ENCODE measurements around the gene ZNF221. TPM values are rescaled to one million over a fixed set of nuclear protein-coding genes. Genes with fewer than 3 reads are reported as not detected.

The ZNF221 gene
- total and polyA plus RNA-seq, 2 donors from 2014 or later: 0.54 to 6.2 TPM

DNA sequence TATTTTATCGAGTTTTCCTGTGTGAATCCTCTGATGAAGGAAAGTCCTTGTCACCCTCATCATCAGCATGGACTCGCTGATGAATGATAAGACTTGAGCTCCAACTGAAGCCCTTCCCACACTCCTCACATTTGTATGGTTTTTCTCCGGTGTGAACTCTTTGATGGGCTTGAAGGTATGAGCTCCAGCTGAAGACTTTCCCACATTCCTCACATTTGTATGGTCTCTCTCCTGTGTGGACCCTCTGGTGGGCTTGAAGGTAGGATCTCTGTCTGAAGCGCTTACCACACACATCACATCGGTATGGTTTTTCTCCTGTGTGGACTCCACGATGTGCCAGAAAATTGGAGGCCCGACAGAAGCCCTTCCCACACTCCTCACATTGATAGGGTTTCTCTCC is 37.6 kb upstream of the ZNF221 start:
- no peak overlapping the region for H3K27ac ChIP-seq (ENCODE audit: low read depth in 2 of 2, low read length in 2 of 2)
- intact Hi-C loops (cut with DNase I): no loop called here
- H3K36me3 ChIP-seq (ENCODE audit: control insufficient read depth in 2 of 3, insufficient read depth in 3 of 3, low read length in 3 of 3): peaks cover 26 to 52% (median 38%) of the 10 kb centered on the region in 3 donors
- H3K4me1 ChIP-seq (ENCODE audit: control insufficient read depth in 2 of 3, insufficient read depth in 2 of 3, low read depth in 1 of 3, low read length in 3 of 3): no peaks in the 10 kb centered on the region
- DNase-seq (no peak), FAIRE-seq (no peak)
- no peak overlapping the region for H3K9ac ChIP-seq (ENCODE audit: low read length in 3 of 3)
- no peaks in the 10 kb centered on the region for H3K27me3 ChIP-seq (ENCODE audit: control insufficient read depth, insufficient read depth, low read length)
- H3K4me3 ChIP-seq (ENCODE audit: low read length in 3 of 3): peak overlapping the region in 2 of 3 donors; percentile 21 to 30
- no peak for TF ChIP-seq CTCF (IDR thresholded peaks at IDR 0.05; ENCODE audit: borderline replicate concordance, extremely low read depth, insufficient read depth)
- peaks cover 7 to 98% (median 60%) of the 10 kb centered on the region in 3 donors for H3K9me3 ChIP-seq (ENCODE audit: control insufficient read depth in 2 of 3, insufficient read depth in 1 of 3, low read length in 3 of 3)

GRCh38 chr19:43914051-43914450 is 37.0 kb upstream of the ZNF221 start:
- DNase-seq (no peak), FAIRE-seq (no peak)
- H3K27ac ChIP-seq (ENCODE audit: low read depth in 2 of 2, low read length in 2 of 2): no peak overlapping the region
- H3K4me3 ChIP-seq (ENCODE audit: low read length in 3 of 3): peak overlapping the region in 2 of 3 donors; percentile 30 to 39
- H3K9me3 ChIP-seq (ENCODE audit: control insufficient read depth in 2 of 3, insufficient read depth in 1 of 3, low read length in 3 of 3): peaks cover 7 to 98% (median 57%) of the 10 kb centered on the region in 3 donors
- H3K27me3 ChIP-seq (ENCODE audit: control insufficient read depth, insufficient read depth, low read length): no peaks in the 10 kb centered on the region
- no peak overlapping the region for H3K9ac ChIP-seq (ENCODE audit: low read length in 3 of 3)
- intact Hi-C loops (cut with DNase I): no loop called here
- no peaks in the 10 kb centered on the region for H3K4me1 ChIP-seq (ENCODE audit: control insufficient read depth in 2 of 3, insufficient read depth in 2 of 3, low read depth in 1 of 3, low read length in 3 of 3)
- TF ChIP-seq CTCF (IDR thresholded peaks at IDR 0.05; ENCODE audit: borderline replicate concordance, extremely low read depth, insufficient read depth): no peak
- peaks cover 28 to 59% (median 44%) of the 10 kb centered on the region in 3 donors for H3K36me3 ChIP-seq (ENCODE audit: control insufficient read depth in 2 of 3, insufficient read depth in 3 of 3, low read length in 3 of 3)

DNA sequence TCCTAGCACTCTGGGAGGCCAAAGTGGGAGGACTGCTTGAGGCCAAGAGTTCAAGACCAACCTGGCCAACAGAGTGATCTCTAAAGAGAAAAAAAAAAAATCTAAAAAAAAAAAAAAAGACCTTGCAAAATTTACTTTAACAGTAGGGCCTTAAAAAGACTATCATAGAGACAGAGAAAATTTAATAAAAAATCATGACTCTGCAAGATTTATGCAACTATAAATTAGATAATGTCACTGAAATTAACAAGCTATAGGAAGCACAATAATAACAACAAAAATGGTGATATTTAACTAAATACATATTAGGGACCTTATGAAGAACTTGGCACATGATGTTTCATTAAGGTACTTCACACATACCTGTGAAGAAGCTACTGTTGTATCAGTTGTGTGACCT is 27.2 kb upstream of the ZNF221 start:
- no peak overlapping the region for H3K4me3 ChIP-seq (ENCODE audit: low read length in 3 of 3)
- H3K9ac ChIP-seq (ENCODE audit: low read length in 3 of 3): no peak overlapping the region
- no peak for TF ChIP-seq CTCF (IDR thresholded peaks at IDR 0.05; ENCODE audit: borderline replicate concordance, extremely low read depth, insufficient read depth)
- no peaks in the 10 kb centered on the region for H3K27me3 ChIP-seq (ENCODE audit: control insufficient read depth, insufficient read depth, low read length)
- DNase-seq: no peak
- intact Hi-C loops (cut with DNase I): no loop called here
- H3K36me3 ChIP-seq (ENCODE audit: control insufficient read depth in 2 of 3, insufficient read depth in 3 of 3, low read length in 3 of 3): peaks cover 25 to 73% (median 56%) of the 10 kb centered on the region in 3 donors
- no peak for FAIRE-seq
- H3K4me1 ChIP-seq (ENCODE audit: control insufficient read depth in 2 of 3, insufficient read depth in 2 of 3, low read depth in 1 of 3, low read length in 3 of 3): no peaks in the 10 kb centered on the region
- no peak overlapping the region for H3K27ac ChIP-seq (ENCODE audit: low read depth in 2 of 2, low read length in 2 of 2)
- peaks cover 0 to 13% (median 13%) of the 10 kb centered on the region in 3 donors for H3K9me3 ChIP-seq (ENCODE audit: control insufficient read depth in 2 of 3, insufficient read depth in 1 of 3, low read length in 3 of 3)

- Histone ChIP-seq H3K36me3 (ENCODE audit: control insufficient read depth in 2 of 3, insufficient read depth in 3 of 3, low read length in 3 of 3) (peaks cover 20 to 65% (median 52%) of the 10 kb centered on the region in 3 donors), H3K9ac (ENCODE audit: low read length in 3 of 3) (no peak overlapping the region), H3K27me3 (ENCODE audit: control insufficient read depth, insufficient read depth, low read length) (no peaks in the 10 kb centered on the region), H3K27ac (ENCODE audit: low read depth in 2 of 2, low read length in 2 of 2) (no peak overlapping the region), H3K9me3 (ENCODE audit: control insufficient read depth in 2 of 3, insufficient read depth in 1 of 3, low read length in 3 of 3) (peaks cover 0 to 2% (median 0%) of the 10 kb centered on the region in 3 donors), H3K4me1 (ENCODE audit: control insufficient read depth in 2 of 3, insufficient read depth in 2 of 3, low read depth in 1 of 3, low read length in 3 of 3) (peaks cover 0 to 1% (median 0%) of the 10 kb centered on the region in 3 donors), H3K4me3 (ENCODE audit: low read length in 3 of 3) (no peak overlapping the region)
- FAIRE-seq: no peak
- TF ChIP-seq CTCF (IDR thresholded peaks at IDR 0.05; ENCODE audit: borderline replicate concordance, extremely low read depth, insufficient read depth): no peak
- intact Hi-C loops (cut with DNase I): no loop called here
- no peak for DNase-seq
Measured at GRCh38 chr19:43928820-43929219, 22.2 kb upstream of the ZNF221 start.
